Heart left ventricle (tissue), 16 donors: ENCODE data around the gene VRK1. TPM values are rescaled to one million over a fixed set of nuclear protein-coding genes. Genes with fewer than 3 reads are reported as not detected.

ENCODE experiments used
- ATAC-seq, 4 donors: fragments of 200-7000 bp; cut with Tn5 transposase; one replicate each; pipeline ENCODE4 v1.9.1; 2020 to 2022; ENCODE audit warnings: moderate library complexity in 4 of 4, mild to moderate bottlenecking in 3 of 4, moderate number of reproducible peaks in 1 of 4
- DNase-seq, 5 donors: peaks; one replicate each; pipeline ENCODE4 v3.0.0-alpha.2; 2020
- H3K27ac ChIP-seq, 12 donors: fragments of 200-600 bp; sonication (generic) in 4 of 12; one replicate each; pipeline versions ENCODE4 v1.5.0 to v1.8.0; 2016 to 2022; ENCODE audit warnings: mild to moderate bottlenecking in 2 of 12
- H3K27me3 ChIP-seq, 9 donors: fragments of 200-600 bp; sonication (generic) in 2 of 9; one replicate each; pipeline versions ENCODE4 v1.5.1 to v1.8.0; 2016 to 2022; ENCODE audit warnings: mild to moderate bottlenecking in 3 of 9
- H3K36me3 ChIP-seq, 9 donors: fragments of 200-600 bp; sonication (generic) in 2 of 9; one replicate each; pipeline versions ENCODE4 v1.5.0 to v1.8.0; 2018 to 2022; ENCODE audit warnings: mild to moderate bottlenecking in 2 of 9
- H3K4me1 ChIP-seq, 12 donors: fragments of 200-600 bp; sonication (generic) in 4 of 12; one replicate each; pipeline versions ENCODE4 v1.5.0 to v1.8.0; 2016 to 2022; ENCODE audit warnings: mild to moderate bottlenecking in 3 of 12
- H3K4me3 ChIP-seq, 12 donors: fragments of 200-600 bp; sonication (generic) in 4 of 12; one replicate each; pipeline versions ENCODE4 v1.5.0 to v1.8.0; 2017 to 2022; ENCODE audit warnings: mild to moderate bottlenecking in 9 of 12, moderate library complexity in 4 of 12
- H3K9me3 ChIP-seq, 12 donors: fragments of 200-600 bp; sonication (generic) in 4 of 12; one replicate each; pipeline versions ENCODE4 v1.5.0 to v1.8.0; 2016 to 2022; ENCODE audit warnings: mild to moderate bottlenecking in 1 of 12
- POLR2A ChIP-seq, 2 donors: fragments of 450-650 bp; IDR thresholded peaks; one replicate each; pipeline ENCODE4 v1.6.1; 2017; ENCODE audit warnings: antibody characterized with exemption in 2 of 2, mild to moderate bottlenecking in 2 of 2, moderate library complexity in 2 of 2
- WGBS, 4 donors: extraction: QIAGEN DNeasy Blood & Tissue Kit in 2 of 4; methylation state at CpG; one replicate each; pipeline versions ENCODE4 v1.1.5 to v1.1.7; 2013 to 2018; 5-methylcytosine and 5-hydroxymethylcytosine counted together
- intact Hi-C, 10 donors: fragments of 100-400 bp; cut with DNase I; formaldehyde crosslinking; loops; one replicate each; pipeline versions ENCODE4 v1.11.1 to v1.14.2; 2022
- polyA plus RNA-seq, 2 donors: library from polyadenylated mRNA; stranded (reverse); fragments of 200-250 nt; gene quantifications; one replicate each; pipeline ENCODE4 v1.2.3, GENCODE V29; 2013
- total RNA-seq, 9 donors: library from RNA; depleted of rRNA in 2 of 9; stranded (reverse); fragments of >200 nt in 2 of 9; fragmentation: NEBNext Ultra II Directional in 3 of 9; extraction: Animal tissue kit (Norgen Biotek cat#: 25700) in 3 of 9; gene quantifications; one replicate each; pipeline versions ENCODE4 v1.1.0 to v1.2.4, GENCODE V29; 2016 to 2023
- TF ChIP-seq, protein P1 (sequence below), 12 donors: fragments of 200-600 bp; sonication (generic) in 4 of 12; IDR thresholded peaks; one replicate each; pipeline versions ENCODE4 v1.5.0 to v1.8.0; 2018 to 2022; ENCODE audit warnings: antibody characterized with exemption in 12 of 12, mild to moderate bottlenecking in 5 of 12
- donor health status: ischemic (EF 13 %, LVEDD 7.1; RV severe dilation, severe dysfunction).
- donor health status: healthy with polysubstance abuse.
- donor health status: DM: no; HTN: yes; CAD: no.
- donor health status: DM: no; HTN: no; CAD: no.
- donor health status: ischemic (EF 25% LVEDD 6.9; RV normal size, moderate dysfunction).
- donor health status: ischemic (EF 25% LVEDD 5.7; RV mildly dilated, moderate dysfunction).
- donor health status: healthy.
- donor health status: DM: yes; HTN: yes; CAD: no.
- donor health status: ischemic (EF 35%, LVEDD 5.7; RV mildly dilated, moderate dysfunction).
- donor health status: nonischemic (EF 11% LVEDD 7.7; RV severe dilation, severe dysfunction).
- donor health status: DM: yes; HTN: yes; CAD: no.
- donor health status: PGD.
- donor health status: ischemic (EF 29% LVEDD 5.4; RV normal size, mild dysfunction).
- donor health status: nonischemic (EF 23%, LVEDD 6.1; RV moderate dilation, normal function).

VRK1 gene
- total and polyA plus RNA-seq, 11 donors: 3.6 to 10.4 (median 7.1) TPM

GRCh38 chr14:96817750-96818666, 20.8 kb downstream of the VRK1 start:
- WGBS, 4 donors: 64 to 80% (median 66%) methylated on average over 5 of the region's 5 CpGs
- TF ChIP-seq, protein P1, sequence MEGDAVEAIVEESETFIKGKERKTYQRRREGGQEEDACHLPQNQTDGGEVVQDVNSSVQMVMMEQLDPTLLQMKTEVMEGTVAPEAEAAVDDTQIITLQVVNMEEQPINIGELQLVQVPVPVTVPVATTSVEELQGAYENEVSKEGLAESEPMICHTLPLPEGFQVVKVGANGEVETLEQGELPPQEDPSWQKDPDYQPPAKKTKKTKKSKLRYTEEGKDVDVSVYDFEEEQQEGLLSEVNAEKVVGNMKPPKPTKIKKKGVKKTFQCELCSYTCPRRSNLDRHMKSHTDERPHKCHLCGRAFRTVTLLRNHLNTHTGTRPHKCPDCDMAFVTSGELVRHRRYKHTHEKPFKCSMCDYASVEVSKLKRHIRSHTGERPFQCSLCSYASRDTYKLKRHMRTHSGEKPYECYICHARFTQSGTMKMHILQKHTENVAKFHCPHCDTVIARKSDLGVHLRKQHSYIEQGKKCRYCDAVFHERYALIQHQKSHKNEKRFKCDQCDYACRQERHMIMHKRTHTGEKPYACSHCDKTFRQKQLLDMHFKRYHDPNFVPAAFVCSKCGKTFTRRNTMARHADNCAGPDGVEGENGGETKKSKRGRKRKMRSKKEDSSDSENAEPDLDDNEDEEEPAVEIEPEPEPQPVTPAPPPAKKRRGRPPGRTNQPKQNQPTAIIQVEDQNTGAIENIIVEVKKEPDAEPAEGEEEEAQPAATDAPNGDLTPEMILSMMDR (IDR thresholded peaks at IDR 0.05): no peak
- TF ChIP-seq POLR2A (IDR thresholded peaks at IDR 0.05): no peak
- Histone ChIP-seq H3K4me3 (no peak overlapping the region), H3K36me3 (no peaks in the 10 kb centered on the region), H3K4me1 (no peaks in the 10 kb centered on the region), H3K27me3 (no peaks in the 10 kb centered on the region), H3K27ac (no peak overlapping the region), H3K9me3 (no peaks in the 10 kb centered on the region)
- ATAC-seq (no peak), DNase-seq (no peak)
- intact Hi-C loops: no loop called here

DNA sequence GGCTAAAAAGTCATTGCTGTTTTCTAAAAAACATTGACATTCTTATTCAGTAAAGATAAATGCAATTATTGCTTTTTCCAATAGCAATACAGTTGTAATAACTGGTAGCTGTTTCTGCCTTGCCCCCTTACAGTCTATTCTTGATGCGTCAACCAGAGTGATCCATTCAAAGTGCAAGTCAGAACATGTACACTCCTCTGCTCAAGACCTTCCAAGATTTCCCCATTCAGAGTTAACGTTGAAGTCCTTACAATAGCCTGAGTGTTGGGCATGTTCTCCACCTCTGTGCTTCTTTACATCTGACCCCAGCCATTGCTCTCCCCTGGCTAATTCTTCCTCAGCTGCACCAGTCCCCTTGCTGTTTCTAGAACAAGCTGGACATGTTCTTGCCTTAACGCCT, 24.3 kb downstream of the VRK1 start:
- DNase-seq: no peak

GRCh38 chr14:96823652-96824051, 26.5 kb downstream of the VRK1 start:
- Histone ChIP-seq H3K27ac (no peak overlapping the region), H3K27me3 (no peaks in the 10 kb centered on the region), H3K36me3 (no peaks in the 10 kb centered on the region), H3K4me3 (no peak overlapping the region), H3K9me3 (no peaks in the 10 kb centered on the region), H3K4me1 (peaks cover 0 to 9% (median 0%) of the 10 kb centered on the region in 12 donors)
- DNase-seq (no peak), ATAC-seq (no peak)
- intact Hi-C loops: no loop called here
- 96 to 99% (median 98%) methylated on average over 2 of the region's 2 CpGs for WGBS, 4 donors
- TF ChIP-seq, protein P1 (IDR thresholded peaks at IDR 0.05): no peak
- no peak for TF ChIP-seq POLR2A (IDR thresholded peaks at IDR 0.05)

More for the DNA sequence above, 24.3 kb downstream of the VRK1 start:
- H3K9me3 ChIP-seq: no peaks in the 10 kb centered on the region
- H3K27ac ChIP-seq: no peak overlapping the region
- peaks cover 0 to 4% (median 0%) of the 10 kb centered on the region in 12 donors for H3K4me1 ChIP-seq
- no peak overlapping the region for H3K4me3 ChIP-seq
- H3K36me3 ChIP-seq: no peaks in the 10 kb centered on the region
- WGBS, 4 donors: 87 to 94% (median 92%) methylated on average over 3 of the region's 3 CpGs
- TF ChIP-seq, protein P1 (IDR thresholded peaks at IDR 0.05): no peak
- no peak for TF ChIP-seq POLR2A (IDR thresholded peaks at IDR 0.05)
- H3K27me3 ChIP-seq: no peaks in the 10 kb centered on the region
- intact Hi-C loops: no loop called here
- ATAC-seq: no peak

GRCh38 chr14:96824283-96824682, 27.1 kb downstream of the VRK1 start:
- Histone ChIP-seq H3K9me3 (peaks cover 0 to under 1% (median 0%) of the 10 kb centered on the region in 12 donors), H3K36me3 (no peaks in the 10 kb centered on the region), H3K27me3 (no peaks in the 10 kb centered on the region), H3K4me3 (no peak overlapping the region), H3K27ac (no peak overlapping the region), H3K4me1 (peaks cover 0 to 9% (median 0%) of the 10 kb centered on the region in 12 donors)
- WGBS, 4 donors: 75 to 90% (median 86%) methylated on average over 3 of the region's 3 CpGs
- intact Hi-C loops: no loop called here
- no peak for TF ChIP-seq POLR2A (IDR thresholded peaks at IDR 0.05)
- TF ChIP-seq, protein P1 (IDR thresholded peaks at IDR 0.05): no peak
- DNase-seq (no peak), ATAC-seq (no peak)
